Glutamatergic neuron (in vitro differentiated cells): ENCODE data around the gene RPP40. TPM values are rescaled to one million over a fixed set of nuclear protein-coding genes. Genes with fewer than 3 reads are reported as not detected.
"Not testable (repeated sequence)": the region's sequence is repeated elsewhere in the genome, so short reads cannot be mapped to it uniquely, and the experiment has no call there.

Experiments
- DNase-seq: peaks from one replicate; pipeline ENCODE4 v3.0.0; 2022
- H3K27ac Mint-ChIP-seq: one replicate; pipeline ENCODE4 v1.8.0; 2020; ENCODE audit warnings: mild to moderate bottlenecking, mixed read lengths, inconsistent platforms; ENCODE audit not compliant: unreplicated experiment
- H3K27me3 Mint-ChIP-seq: one replicate; pipeline ENCODE4 v1.8.0; 2020; ENCODE audit warnings: mild to moderate bottlenecking, moderate library complexity, mixed read lengths, inconsistent platforms; ENCODE audit not compliant: unreplicated experiment
- H3K36me3 Mint-ChIP-seq: one replicate; pipeline ENCODE4 v1.8.0; 2020; ENCODE audit warnings: mild to moderate bottlenecking, mixed read lengths, inconsistent platforms; ENCODE audit not compliant: unreplicated experiment
- H3K4me1 Mint-ChIP-seq: one replicate; pipeline ENCODE4 v1.8.0; 2020; ENCODE audit warnings: mild to moderate bottlenecking, low read depth, mixed read lengths, inconsistent platforms; ENCODE audit not compliant: unreplicated experiment
- H3K4me3 Mint-ChIP-seq: one replicate; pipeline ENCODE4 v1.8.0; 2020; ENCODE audit warnings: mild to moderate bottlenecking, mixed read lengths, inconsistent platforms; ENCODE audit not compliant: unreplicated experiment
- H3K9me3 Mint-ChIP-seq: one replicate; pipeline ENCODE4 v1.8.0; 2020; ENCODE audit warnings: mild to moderate bottlenecking, moderate library complexity, mixed read lengths, inconsistent platforms; ENCODE audit not compliant: unreplicated experiment
- total RNA-seq: library from RNA; stranded (reverse); fragmentation: NEBNext Ultra II Directional; extraction: Animal tissue kit (Norgen Biotek cat#: 25700); gene quantifications from one replicate; pipeline ENCODE4 v1.2.1, GENCODE V29; 2021; ENCODE audit not compliant: unreplicated experiment
- TF ChIP-seq, protein P1 (sequence below): fragments of 200-600 bp; sonication (generic); IDR thresholded peaks from one replicate; pipeline ENCODE4 v1.5.0; 2021; ENCODE audit not compliant: partially characterized antibody, unreplicated experiment

Gene RPP40
- total RNA-seq, 1 donor from 2014 or later: 6.9 TPM

- H3K36me3 Mint-ChIP-seq: peaks cover 2% of the 10 kb centered on the region
- H3K9me3 Mint-ChIP-seq: peaks cover 1% of the 10 kb centered on the region
- no peak overlapping the region for H3K27ac Mint-ChIP-seq
Measured at GRCh38 chr6:5034736-5035135, 30.9 kb upstream of the RPP40 start.

GRCh38 chr6:5034328-5034727 is 30.5 kb upstream of the RPP40 start:
- TF ChIP-seq, protein P1, sequence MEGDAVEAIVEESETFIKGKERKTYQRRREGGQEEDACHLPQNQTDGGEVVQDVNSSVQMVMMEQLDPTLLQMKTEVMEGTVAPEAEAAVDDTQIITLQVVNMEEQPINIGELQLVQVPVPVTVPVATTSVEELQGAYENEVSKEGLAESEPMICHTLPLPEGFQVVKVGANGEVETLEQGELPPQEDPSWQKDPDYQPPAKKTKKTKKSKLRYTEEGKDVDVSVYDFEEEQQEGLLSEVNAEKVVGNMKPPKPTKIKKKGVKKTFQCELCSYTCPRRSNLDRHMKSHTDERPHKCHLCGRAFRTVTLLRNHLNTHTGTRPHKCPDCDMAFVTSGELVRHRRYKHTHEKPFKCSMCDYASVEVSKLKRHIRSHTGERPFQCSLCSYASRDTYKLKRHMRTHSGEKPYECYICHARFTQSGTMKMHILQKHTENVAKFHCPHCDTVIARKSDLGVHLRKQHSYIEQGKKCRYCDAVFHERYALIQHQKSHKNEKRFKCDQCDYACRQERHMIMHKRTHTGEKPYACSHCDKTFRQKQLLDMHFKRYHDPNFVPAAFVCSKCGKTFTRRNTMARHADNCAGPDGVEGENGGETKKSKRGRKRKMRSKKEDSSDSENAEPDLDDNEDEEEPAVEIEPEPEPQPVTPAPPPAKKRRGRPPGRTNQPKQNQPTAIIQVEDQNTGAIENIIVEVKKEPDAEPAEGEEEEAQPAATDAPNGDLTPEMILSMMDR: no peak
- Mint-ChIP-seq H3K36me3 (peaks cover 4% of the 10 kb centered on the region), H3K4me1 (peaks cover 24% of the 10 kb centered on the region), H3K27me3 (no peaks in the 10 kb centered on the region), H3K27ac (no peak overlapping the region), H3K4me3 (no peak overlapping the region), H3K9me3 (peaks cover 1% of the 10 kb centered on the region)
- no peak for DNase-seq

More at GRCh38 chr6:5034736-5035135, 30.9 kb upstream of the RPP40 start:
- TF ChIP-seq, protein P1: no peak
- DNase-seq: no peak
- H3K27me3 Mint-ChIP-seq: no peaks in the 10 kb centered on the region
- peaks cover 24% of the 10 kb centered on the region for H3K4me1 Mint-ChIP-seq
- H3K4me3 Mint-ChIP-seq: no peak overlapping the region

GRCh38 chr6:5033214-5033904 is 29.5 kb upstream of the RPP40 start:
- not testable (repeated sequence) for H3K9me3 Mint-ChIP-seq, H3K4me3 Mint-ChIP-seq, H3K36me3 Mint-ChIP-seq, DNase-seq, H3K27me3 Mint-ChIP-seq, H3K27ac Mint-ChIP-seq
- peaks cover 24% of the 10 kb centered on the region for H3K4me1 Mint-ChIP-seq

GRCh38 chr6:5032706-5033105 is 28.9 kb upstream of the RPP40 start:
- DNase-seq, H3K27ac Mint-ChIP-seq, H3K27me3 Mint-ChIP-seq, H3K9me3 Mint-ChIP-seq, H3K36me3 Mint-ChIP-seq, H3K4me3 Mint-ChIP-seq: not testable (repeated sequence)
- peaks cover 24% of the 10 kb centered on the region for H3K4me1 Mint-ChIP-seq

DNA sequence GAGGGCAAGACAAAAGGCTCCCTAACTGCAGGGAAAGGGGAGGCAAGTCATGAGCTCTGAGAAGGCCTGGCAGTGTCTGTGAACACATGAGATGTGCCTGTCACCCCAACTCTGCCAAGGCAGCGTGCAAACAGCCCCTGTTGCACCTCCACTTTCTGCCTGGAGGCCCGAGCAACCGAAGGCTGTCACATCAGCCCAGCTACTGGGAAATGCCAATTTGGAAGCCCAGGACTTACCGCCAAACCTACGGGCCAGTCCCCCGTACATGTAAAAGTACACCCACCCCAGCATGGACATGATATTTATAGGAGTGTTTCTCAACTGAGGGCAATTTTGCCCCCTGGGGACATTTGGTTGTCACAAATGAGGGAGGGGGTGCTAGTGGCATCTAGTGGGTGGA is 27.3 kb upstream of the RPP40 start:
- Mint-ChIP-seq H3K36me3 (peaks cover 4% of the 10 kb centered on the region), H3K4me1 (peaks cover 21% of the 10 kb centered on the region), H3K27me3 (no peaks in the 10 kb centered on the region), H3K4me3 (no peak overlapping the region), H3K9me3 (peaks cover 1% of the 10 kb centered on the region), H3K27ac (no peak overlapping the region)
- TF ChIP-seq, protein P1: no peak
- DNase-seq: no peak

DNA sequence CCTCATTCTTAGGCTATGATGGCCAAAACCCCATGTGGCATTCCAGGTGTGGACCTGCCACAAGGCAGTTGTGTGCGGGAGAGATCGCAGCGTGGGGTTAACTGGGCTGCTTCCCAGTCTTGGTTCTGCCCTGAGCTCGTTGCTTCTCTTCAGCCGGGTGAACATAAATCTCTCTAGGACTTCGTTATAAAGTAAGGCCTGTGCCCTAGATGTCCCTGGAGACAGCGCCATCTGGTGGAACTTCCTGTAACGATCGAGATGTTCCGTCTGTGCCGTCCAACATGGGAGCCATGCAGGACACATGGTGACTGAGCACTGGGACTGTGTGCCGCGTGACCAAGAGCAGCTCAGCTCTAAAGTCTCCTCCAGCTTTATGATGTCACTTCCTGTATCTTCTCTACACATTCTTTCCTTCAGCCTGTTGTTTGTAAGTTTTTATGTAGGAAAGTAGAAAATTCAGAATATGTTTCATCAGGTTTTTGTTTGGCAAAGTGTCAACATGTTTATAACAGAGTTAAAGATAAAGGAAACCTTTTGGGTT is 26.8 kb upstream of the RPP40 start:
- TF ChIP-seq, protein P1: peak; percentile 82
- Mint-ChIP-seq H3K4me3 (no peak overlapping the region), H3K9me3 (peaks cover 1% of the 10 kb centered on the region), H3K27ac (peak overlapping the region; percentile 74), H3K4me1 (peaks cover 19% of the 10 kb centered on the region), H3K27me3 (no peaks in the 10 kb centered on the region), H3K36me3 (peaks cover 4% of the 10 kb centered on the region)
- DNase-seq: peak; percentile 91
